Uterus (tissue), 2 donors: Measurements from ENCODE around the gene SRRM5.

Experiments used
- CTCF ChIP-seq, 4 experiments: fragments of 200-600 bp in 2 of 4; fragments of 450-650 bp in 2 of 4; sonication (generic) in 2 of 4; IDR thresholded peaks; one replicate each; pipeline ENCODE4 v1.5.1; 2016 to 2019; ENCODE audit warnings: antibody characterized with exemption in 4 of 4, mild to moderate bottlenecking in 2 of 4, moderate library complexity in 1 of 4
- POLR2A ChIP-seq, 2 donors: fragments of 450-650 bp; IDR thresholded peaks; one replicate each; pipeline ENCODE4 v1.6.1; 2016; ENCODE audit warnings: antibody characterized with exemption in 2 of 2, mild to moderate bottlenecking in 1 of 2, moderate library complexity in 1 of 2

GRCh38 chr19:43611788-43612187 lies at the start of gene SRRM5:
- TF ChIP-seq CTCF (IDR thresholded peaks at IDR 0.05), result no peak
- TF ChIP-seq POLR2A (IDR thresholded peaks at IDR 0.05), result no peak
